DOHH2 (cell line): Measurements from ENCODE around the gene EEF1E1.
"Not testable (repeated sequence)": the region's sequence is repeated elsewhere in the genome, so short reads cannot be mapped to it uniquely, and the experiment has no call there.

Experiments used
- H3F3A ChIP-seq: fragments of 200-600 bp; sonication (generic), shearing (Covaris generic); 2 replicates; pipeline ENCODE4 v1.6.0; 2016; ENCODE audit warnings: antibody characterized with exemption, mild to moderate bottlenecking; ENCODE audit not compliant: control insufficient read depth, insufficient read depth
- H3K27ac ChIP-seq: fragments of 200-600 bp; sonication (generic); 2 replicates; pipeline ENCODE4 v1.5.1; 2014; ENCODE audit warnings: low read depth, mild to moderate bottlenecking, low read length, moderate library complexity
- H3K27me3 ChIP-seq: fragments of 200-600 bp; sonication (generic); 2 replicates; pipeline ENCODE4 v1.6.1; 2014; ENCODE audit warnings: mild to moderate bottlenecking, low read length, mixed read lengths; ENCODE audit not compliant: control insufficient read depth
- H3K36me3 ChIP-seq: fragments of 200-600 bp; sonication (generic); 2 replicates; pipeline ENCODE4 v1.6.1; 2014; ENCODE audit warnings: mild to moderate bottlenecking, low read length, moderate library complexity, mixed read lengths; ENCODE audit not compliant: control insufficient read depth
- H3K4me1 ChIP-seq: fragments of 200-600 bp; sonication (generic); 2 replicates; pipeline ENCODE4 v1.6.1; 2014; ENCODE audit warnings: mild to moderate bottlenecking, low read length, mixed read lengths; ENCODE audit not compliant: control insufficient read depth
- H3K4me2 ChIP-seq: fragments of 200-600 bp; sonication (generic); 2 replicates; pipeline ENCODE4 v1.6.0; 2014; ENCODE audit warnings: mild to moderate bottlenecking, low read length, moderate library complexity
- H3K4me3 ChIP-seq: fragments of 200-600 bp; sonication (generic); 2 replicates; pipeline ENCODE4 v1.5.1; 2014; ENCODE audit warnings: mild to moderate bottlenecking, low read length, mixed read lengths
- H3K79me2 ChIP-seq: fragments of 200-600 bp; sonication (generic); 2 replicates; pipeline ENCODE4 v1.6.1; 2014; ENCODE audit warnings: mild to moderate bottlenecking, low read length, mixed read lengths; ENCODE audit not compliant: control insufficient read depth
- H3K9me2 ChIP-seq: fragments of 200-600 bp; sonication (generic); replicated peaks from 2 replicates; pipeline ENCODE4 v1.6.1; 2014; ENCODE audit warnings: mild to moderate bottlenecking, low read length, mixed read lengths; ENCODE audit not compliant: control insufficient read depth
- H3K9me3 ChIP-seq: fragments of 200-600 bp; sonication (generic); 2 replicates; pipeline ENCODE4 v1.6.1; 2014; ENCODE audit warnings: antibody characterized with exemption, low read length, mixed read lengths; ENCODE audit not compliant: control insufficient read depth, insufficient read depth
- H4K20me1 ChIP-seq: fragments of 200-600 bp; sonication (generic); 2 replicates; pipeline ENCODE4 v1.6.0; 2014; ENCODE audit warnings: low read depth, mild to moderate bottlenecking, antibody characterized with exemption, low read length, moderate library complexity; ENCODE audit not compliant: control insufficient read depth, insufficient read depth
- EZH2phosphoT487 ChIP-seq: fragments of 200-600 bp; sonication (generic); IDR thresholded peaks from 2 replicates; pipeline ENCODE4 v1.6.1; 2017; ENCODE audit warnings: borderline replicate concordance, mild to moderate bottlenecking, antibody characterized with exemption, low read length, moderate library complexity, mixed read lengths
- TF ChIP-seq, protein P1 (sequence below): fragments of 200-600 bp; sonication (generic); IDR thresholded peaks from one replicate; pipeline ENCODE4 v1.5.1; 2014; ENCODE audit warnings: antibody characterized with exemption, mild to moderate bottlenecking, low read depth, low read length; ENCODE audit not compliant: poor library complexity, severe bottlenecking

The EEF1E1 gene

GRCh38 chr6:8057263-8057662 is 45.1 kb downstream of the EEF1E1 start:
- Histone ChIP-seq H3K27ac (no peak overlapping the region), H3K4me1 (peaks cover 7% of the 10 kb centered on the region), H3K27me3 (no peaks in the 10 kb centered on the region), H3K4me2 (no peak overlapping the region), H3F3A (peaks cover 2% of the 10 kb centered on the region; the same call in 1 of the 2 replicates), H3K4me3 (no peak overlapping the region), H3K9me2 (no peaks in the 10 kb centered on the region), H4K20me1 (no peaks in the 10 kb centered on the region), H3K79me2 (peaks cover 3% of the 10 kb centered on the region; the same call in 1 of the 2 replicates), H3K9me3 (no peaks in the 10 kb centered on the region), H3K36me3 (peaks cover 58% of the 10 kb centered on the region)
- TF ChIP-seq, protein P1, sequence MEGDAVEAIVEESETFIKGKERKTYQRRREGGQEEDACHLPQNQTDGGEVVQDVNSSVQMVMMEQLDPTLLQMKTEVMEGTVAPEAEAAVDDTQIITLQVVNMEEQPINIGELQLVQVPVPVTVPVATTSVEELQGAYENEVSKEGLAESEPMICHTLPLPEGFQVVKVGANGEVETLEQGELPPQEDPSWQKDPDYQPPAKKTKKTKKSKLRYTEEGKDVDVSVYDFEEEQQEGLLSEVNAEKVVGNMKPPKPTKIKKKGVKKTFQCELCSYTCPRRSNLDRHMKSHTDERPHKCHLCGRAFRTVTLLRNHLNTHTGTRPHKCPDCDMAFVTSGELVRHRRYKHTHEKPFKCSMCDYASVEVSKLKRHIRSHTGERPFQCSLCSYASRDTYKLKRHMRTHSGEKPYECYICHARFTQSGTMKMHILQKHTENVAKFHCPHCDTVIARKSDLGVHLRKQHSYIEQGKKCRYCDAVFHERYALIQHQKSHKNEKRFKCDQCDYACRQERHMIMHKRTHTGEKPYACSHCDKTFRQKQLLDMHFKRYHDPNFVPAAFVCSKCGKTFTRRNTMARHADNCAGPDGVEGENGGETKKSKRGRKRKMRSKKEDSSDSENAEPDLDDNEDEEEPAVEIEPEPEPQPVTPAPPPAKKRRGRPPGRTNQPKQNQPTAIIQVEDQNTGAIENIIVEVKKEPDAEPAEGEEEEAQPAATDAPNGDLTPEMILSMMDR = no peak
- TF ChIP-seq EZH2phosphoT487 = no peak

DNA sequence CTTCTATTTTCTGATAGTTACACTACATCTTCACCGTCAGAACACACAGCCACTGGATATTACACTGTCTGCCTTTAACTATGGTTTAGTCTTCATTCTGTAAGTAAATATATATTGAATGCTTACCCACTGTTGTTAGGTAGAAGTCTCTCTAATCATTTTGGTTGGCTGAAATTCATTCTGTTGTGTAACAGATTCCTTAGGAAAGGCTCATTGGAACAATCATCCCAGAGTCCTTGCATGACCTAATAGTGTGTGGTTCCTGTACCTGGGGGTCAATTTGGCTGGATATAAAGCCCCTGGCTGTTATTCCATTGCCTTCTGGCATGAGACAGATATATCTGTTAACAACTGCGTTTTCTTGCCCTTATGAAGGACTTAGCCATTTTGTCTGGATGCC is 48.1 kb downstream of the EEF1E1 start:
- H3K9me3 ChIP-seq = no peaks in the 10 kb centered on the region
- no peaks in the 10 kb centered on the region for H4K20me1 ChIP-seq
- no peaks in the 10 kb centered on the region for H3F3A ChIP-seq
- H3K9me2 ChIP-seq = no peaks in the 10 kb centered on the region
- no peak overlapping the region for H3K27ac ChIP-seq
- no peaks in the 10 kb centered on the region for H3K27me3 ChIP-seq
- H3K4me3 ChIP-seq = no peak overlapping the region
- TF ChIP-seq EZH2phosphoT487 = no peak
- TF ChIP-seq, protein P1 = no peak
- H3K4me2 ChIP-seq = no peak overlapping the region
- peaks cover 34% of the 10 kb centered on the region for H3K36me3 ChIP-seq
- peaks cover 3% of the 10 kb centered on the region; the same call in 1 of the 2 replicates for H3K79me2 ChIP-seq
- H3K4me1 ChIP-seq = peaks cover 4% of the 10 kb centered on the region

DNA sequence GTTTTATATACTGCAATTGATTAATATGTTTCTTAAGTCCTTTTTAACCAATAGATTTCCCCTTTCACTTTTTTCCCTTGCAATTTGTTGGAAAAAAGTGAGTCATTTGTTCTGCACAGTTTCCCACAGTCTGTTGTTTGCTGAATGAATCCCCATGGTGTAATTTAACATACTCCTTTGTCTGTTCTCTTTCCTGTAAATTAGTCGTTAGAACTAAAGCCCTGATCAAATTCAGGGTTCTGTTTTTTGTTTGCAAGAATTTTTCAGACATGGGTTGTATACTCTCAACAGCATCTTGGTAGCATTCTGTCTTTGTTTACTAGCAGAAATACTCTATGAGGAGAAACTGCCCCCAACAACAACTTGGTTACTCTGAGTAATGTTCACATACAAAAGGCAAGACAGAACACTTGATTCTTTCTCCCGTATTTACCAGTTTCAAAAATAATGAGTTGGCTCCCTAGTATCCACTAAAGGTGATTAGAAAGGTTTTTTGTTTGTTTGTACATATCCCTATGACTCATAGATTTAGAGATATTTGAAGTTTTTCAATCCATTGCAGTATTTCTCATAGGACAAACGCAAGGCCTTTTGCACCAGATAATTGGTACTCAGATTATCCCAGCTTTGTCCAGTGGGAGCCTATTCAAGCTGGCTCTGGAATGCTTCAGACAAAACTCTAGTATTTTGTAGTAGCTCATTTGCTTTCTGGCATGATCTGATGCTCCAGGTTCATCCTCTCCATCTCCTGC is 54.6 kb downstream of the EEF1E1 start:
- Histone ChIP-seq H3K27ac (no peak overlapping the region), H3K9me3 (no peaks in the 10 kb centered on the region), H3F3A (no peaks in the 10 kb centered on the region), H3K36me3 (peaks cover 5% of the 10 kb centered on the region), H3K9me2 (no peaks in the 10 kb centered on the region), H3K27me3 (no peaks in the 10 kb centered on the region), H3K4me3 (no peak overlapping the region), H4K20me1 (no peaks in the 10 kb centered on the region), H3K4me2 (no peak overlapping the region), H3K79me2 (peaks cover 2% of the 10 kb centered on the region; the same call in 1 of the 2 replicates), H3K4me1 (peaks cover 2% of the 10 kb centered on the region; the same call in 1 of the 2 replicates)
- TF ChIP-seq, protein P1 = no peak
- TF ChIP-seq EZH2phosphoT487 = no peak

- H3K36me3 ChIP-seq, H3K27me3 ChIP-seq: not testable (repeated sequence)
Observed at GRCh38 chr6:8045769-8046168, 56.6 kb downstream of the EEF1E1 start.

More at GRCh38 chr6:8045769-8046168, 56.6 kb downstream of the EEF1E1 start:
- H3K9me2 ChIP-seq, H4K20me1 ChIP-seq, H3K9me3 ChIP-seq, H3K4me3 ChIP-seq, H3K4me2 ChIP-seq, H3K27ac ChIP-seq, H3K4me1 ChIP-seq, H3F3A ChIP-seq, H3K79me2 ChIP-seq: not testable (repeated sequence)
